NCI-H524 treated with DMSO at 0.1 percent for 48 hours (cell line): ENCODE results near the gene CACTIN.
"Not testable (repeated sequence)": the region's sequence is repeated elsewhere in the genome, so short reads cannot be mapped to it uniquely, and the experiment has no call there.

ENCODE experiments used
- DNase-seq: peaks from one replicate; lab custom pipeline; 2025; lab: John Stamatoyannopoulos, UW

The CACTIN gene

GRCh38 chr19:3646336-3647092, 19.9 kb upstream of the CACTIN start:
- DNase-seq, result no peak

- no peak for DNase-seq
These were observed 19.1 kb upstream of the CACTIN start for GRCh38 chr19:3645726-3646125.

- DNase-seq, result no peak
These were observed 18.4 kb upstream of the CACTIN start for GRCh38 chr19:3645067-3645396.

- no peak for DNase-seq
These were observed 17.9 kb upstream of the CACTIN start for GRCh38 chr19:3644351-3645066.

GRCh38 chr19:3643674-3644313, 17.2 kb upstream of the CACTIN start:
- DNase-seq, result no peak

GRCh38 chr19:3642987-3643673, 16.5 kb upstream of the CACTIN start:
- no peak for DNase-seq

- no peak for DNase-seq
These were observed 15.7 kb upstream of the CACTIN start for GRCh38 chr19:3642296-3642695.

- DNase-seq, result no peak
These were observed 15.1 kb upstream of the CACTIN start for GRCh38 chr19:3641515-3642269.

GRCh38 chr19:3639479-3639878, 12.9 kb upstream of the CACTIN start:
- no peak for DNase-seq

GRCh38 chr19:3638208-3639193, 11.9 kb upstream of the CACTIN start:
- no peak for DNase-seq

- DNase-seq, result no peak
These were observed 11.0 kb upstream of the CACTIN start for GRCh38 chr19:3637621-3638020.

GRCh38 chr19:3636962-3637361, 10.4 kb upstream of the CACTIN start:
- no peak for DNase-seq

- no peak for DNase-seq
These were observed 9.9 kb upstream of the CACTIN start for GRCh38 chr19:3636506-3636905.

- DNase-seq, result no peak
These were observed 8.0 kb upstream of the CACTIN start for GRCh38 chr19:3634496-3635045.

GRCh38 chr19:3633559-3633988, 7.0 kb upstream of the CACTIN start:
- no peak for DNase-seq

GRCh38 chr19:3632739-3633558, 6.4 kb upstream of the CACTIN start:
- DNase-seq, result no peak

GRCh38 chr19:3632098-3632497, 5.5 kb upstream of the CACTIN start:
- DNase-seq, result no peak

GRCh38 chr19:3631053-3631861, 4.7 kb upstream of the CACTIN start:
- no peak for DNase-seq

GRCh38 chr19:3628766-3629165, 2.2 kb upstream of the CACTIN start:
- DNase-seq, result not testable (repeated sequence)
